ENCODE measurements around the gene PARP8.

The PARP8 gene

DNA sequence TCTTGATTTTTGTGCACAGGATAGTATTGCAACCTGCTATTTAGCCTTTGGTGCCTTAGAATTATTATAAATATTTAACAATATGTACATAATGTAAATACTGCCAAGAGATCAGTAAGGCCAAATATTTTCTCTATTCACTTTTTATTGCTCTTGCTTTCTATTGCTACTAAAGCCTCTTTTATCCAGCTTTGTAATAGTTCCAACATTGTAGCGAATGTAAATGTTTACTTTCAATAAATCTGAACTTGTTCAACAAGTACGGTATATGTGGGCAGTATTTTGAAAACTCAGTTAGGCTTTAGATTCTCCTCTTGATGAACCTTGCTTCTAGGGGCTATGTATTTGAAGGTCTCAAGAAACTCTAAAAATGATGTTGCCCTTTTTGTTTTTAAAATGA, 179.8 kb downstream of the PARP8 start:
- no peak for DNase-seq (ENCODE audit: low read depth in 2 of 2)

DNA sequence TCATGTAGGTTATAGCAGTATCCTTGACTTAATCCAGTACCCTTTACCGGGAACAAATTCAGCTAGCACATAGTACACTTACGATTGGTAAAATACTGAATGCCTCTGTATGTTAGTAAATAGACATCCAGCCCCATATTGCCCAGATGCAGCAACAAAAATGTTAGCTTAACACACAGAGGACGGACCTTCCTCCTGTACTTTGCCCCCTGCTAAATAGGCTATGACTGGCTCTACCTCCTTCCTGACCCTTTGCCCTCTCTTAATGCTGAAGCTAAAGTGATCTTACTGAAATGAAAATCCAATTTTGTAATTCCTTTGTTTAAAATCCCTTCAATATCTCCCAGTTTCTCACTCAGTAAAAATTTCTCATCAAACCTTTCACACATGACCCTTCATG, 183.1 kb downstream of the PARP8 start:
- DNase-seq (ENCODE audit: low read depth in 2 of 2): no peak

DNA sequence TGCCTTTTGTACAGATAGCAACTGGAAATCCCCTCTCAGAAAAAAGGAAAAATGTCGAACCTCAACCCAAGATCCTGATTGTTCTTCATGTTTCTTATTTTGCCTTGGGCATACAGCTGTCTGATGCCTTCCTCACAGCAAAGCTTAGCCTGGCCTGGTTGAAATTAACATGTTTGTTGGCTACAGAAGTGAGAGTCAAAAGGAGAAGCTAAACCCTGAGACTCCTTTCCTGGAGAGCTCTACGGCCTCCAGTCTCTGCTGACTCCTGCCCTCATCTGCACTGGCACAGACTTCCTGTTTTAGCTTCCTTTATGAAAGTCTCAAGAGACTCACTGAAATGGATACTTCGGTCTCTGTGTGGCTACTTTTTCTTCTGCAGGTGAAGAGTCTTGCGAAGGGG, 186.7 kb downstream of the PARP8 start:
- DNase-seq (ENCODE audit: low read depth in 2 of 2): no peak

DNA sequence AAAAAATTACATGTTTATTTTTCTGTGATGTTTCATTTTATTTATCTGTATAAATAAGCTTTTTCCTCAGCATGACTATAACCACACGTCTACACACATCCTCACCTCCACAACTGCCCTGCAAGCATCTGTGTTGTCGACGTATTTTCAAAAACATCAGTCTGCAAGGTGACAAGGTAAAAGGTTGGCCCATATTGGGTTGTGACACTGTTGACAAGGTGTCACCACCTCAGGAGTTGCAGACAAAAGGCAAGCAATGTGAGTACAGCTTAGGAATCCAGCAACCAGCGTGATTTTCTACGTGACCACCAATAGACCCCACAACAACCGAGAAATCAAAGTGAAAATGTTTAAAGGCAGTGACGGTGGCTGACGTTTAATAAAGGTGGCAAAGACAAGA, 187.6 kb downstream of the PARP8 start:
- DNase-seq (ENCODE audit: low read depth in 2 of 2): no peak

DNA sequence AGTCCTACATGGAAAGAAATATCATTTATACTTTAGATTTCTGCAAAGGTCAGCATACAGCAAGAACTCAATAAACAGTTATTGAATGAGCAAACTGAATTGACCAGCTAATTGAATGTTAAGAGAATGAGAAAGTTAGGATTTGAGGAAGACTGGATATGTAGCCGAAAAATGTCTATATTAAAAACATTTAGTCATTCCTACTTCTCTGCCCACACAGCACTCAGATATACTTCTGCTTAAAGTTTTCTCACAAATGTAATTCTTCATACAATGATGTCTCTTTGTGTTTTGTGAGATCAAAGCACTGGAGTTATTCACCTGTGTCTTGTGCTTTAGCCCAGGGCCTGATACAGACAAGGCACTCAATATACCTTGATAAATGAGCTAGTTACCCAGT, 188.6 kb downstream of the PARP8 start:
- DNase-seq (ENCODE audit: low read depth in 2 of 2): no peak

DNA sequence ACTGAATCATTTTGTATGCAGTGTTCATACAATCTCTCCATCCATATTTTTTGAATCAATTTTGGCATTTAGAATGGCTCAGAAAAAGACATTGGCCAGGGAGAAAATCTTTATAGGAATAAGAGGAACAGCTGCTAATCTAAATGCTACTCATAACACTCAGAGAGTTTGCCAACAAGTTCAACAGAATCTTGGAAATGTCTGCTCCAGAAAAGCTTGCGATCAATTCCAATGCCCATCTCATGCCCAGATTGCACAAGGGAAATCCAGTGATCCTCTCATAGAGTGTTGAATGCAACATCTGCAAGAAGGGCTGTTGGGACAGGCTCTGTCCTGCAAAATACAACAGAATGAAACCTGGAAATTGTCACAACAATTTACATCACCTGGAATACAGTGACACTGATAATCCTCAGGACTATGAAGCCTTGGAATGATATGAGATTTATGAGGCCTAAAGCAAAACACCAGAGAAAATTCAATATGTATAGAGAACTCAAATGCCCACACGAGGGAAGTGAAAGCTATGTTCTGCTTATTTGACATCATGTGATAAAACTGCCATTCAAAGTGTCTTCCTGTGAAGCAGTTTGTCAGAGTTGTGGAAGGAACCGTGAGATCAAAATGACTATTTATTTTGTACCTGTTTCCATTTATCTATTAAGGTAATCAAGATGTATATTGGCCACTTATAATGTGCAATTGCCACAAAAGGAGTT, 190.1 kb downstream of the PARP8 start:
- no peak for DNase-seq (ENCODE audit: low read depth in 2 of 2)

DNA sequence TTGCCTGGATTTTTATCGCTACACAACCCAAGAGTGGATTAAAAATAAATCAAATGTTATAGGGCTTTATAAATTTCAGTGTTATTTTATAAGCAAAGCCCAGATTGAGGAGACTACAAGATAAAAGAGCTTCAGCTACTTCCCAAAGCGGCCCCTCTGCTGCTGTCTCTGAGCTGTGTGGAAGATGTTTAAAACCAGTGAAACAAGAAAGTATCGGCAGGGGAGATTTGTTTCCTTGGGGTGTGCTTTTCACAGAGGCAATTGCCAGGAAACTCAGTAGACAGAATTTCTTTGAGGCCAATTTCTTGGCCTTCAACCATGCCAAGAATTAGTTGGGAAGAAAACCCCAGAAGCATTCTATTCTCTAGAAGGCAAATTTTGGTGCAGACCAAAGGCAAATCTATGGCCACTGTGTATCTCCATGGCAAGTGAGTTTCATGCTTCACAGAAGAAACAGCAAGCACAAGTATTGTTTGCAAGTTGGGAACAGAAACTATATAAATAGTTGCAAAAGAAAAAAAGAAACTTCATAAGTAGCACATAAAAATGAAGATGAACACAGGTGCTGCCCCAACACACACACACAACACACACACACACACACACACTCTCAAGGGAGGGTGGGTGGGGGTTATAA, 197.2 kb downstream of the PARP8 start:
- DNase-seq (ENCODE audit: low read depth in 2 of 2): no peak

DNA sequence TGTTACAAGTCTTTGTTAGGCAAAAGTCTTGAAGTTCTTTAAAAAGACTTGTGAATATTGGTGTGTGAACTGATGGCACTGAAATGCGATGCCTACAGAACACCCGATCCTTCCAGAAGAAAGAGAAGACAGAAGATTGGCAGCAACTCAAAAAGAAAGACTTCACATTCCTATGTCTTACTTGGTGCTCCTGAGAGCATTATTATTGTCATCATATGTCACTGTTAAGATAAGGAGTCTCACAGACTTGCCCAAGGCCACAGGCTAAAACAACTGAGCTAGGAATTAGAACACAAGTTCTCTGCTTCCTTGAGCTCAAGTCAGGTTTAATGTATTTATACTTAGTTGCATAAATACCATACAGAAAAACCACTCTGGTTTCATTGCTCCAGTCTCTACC, 198.0 kb downstream of the PARP8 start:
- DNase-seq (ENCODE audit: low read depth in 2 of 2): no peak

DNA sequence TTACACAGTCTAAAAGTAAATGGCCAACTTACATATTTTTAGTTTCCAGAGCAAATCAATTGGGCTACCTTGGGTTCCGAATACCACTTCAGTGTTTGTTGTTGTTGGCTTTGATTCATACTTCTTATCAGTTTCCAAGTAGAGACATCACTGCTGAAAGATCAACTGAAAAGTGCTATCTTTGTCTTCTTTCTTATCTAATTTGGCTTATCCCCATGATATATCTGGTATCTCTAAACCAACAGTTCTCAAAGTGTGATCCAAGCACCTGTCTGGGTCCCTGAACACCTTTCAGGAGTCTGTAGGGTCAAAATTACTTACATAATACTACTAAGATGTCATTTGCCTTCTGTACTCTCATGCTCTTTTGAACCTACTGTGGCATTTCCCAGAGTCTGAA, 200.0 kb downstream of the PARP8 start:
- no peak for DNase-seq (ENCODE audit: low read depth in 2 of 2)

DNA sequence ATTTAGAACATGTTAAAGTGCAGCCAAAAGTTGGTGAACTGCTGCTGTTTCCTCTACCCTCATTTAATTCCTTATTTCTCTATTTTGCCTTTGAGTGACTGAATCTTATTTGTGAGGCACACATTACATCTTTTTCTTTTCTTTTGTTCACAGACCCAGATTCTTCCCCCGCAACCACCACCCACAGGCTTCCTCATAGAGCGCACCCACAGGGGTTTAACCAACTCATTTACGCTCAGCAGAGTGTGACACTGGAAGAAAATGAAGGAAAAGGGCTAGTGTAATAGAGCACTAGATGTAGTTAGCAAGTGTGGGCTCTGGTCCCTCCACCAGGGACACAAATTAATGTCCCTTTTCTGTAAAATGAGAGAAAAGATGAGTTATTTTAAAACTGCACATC, 200.7 kb downstream of the PARP8 start:
- DNase-seq (ENCODE audit: low read depth in 2 of 2): no peak

DNA sequence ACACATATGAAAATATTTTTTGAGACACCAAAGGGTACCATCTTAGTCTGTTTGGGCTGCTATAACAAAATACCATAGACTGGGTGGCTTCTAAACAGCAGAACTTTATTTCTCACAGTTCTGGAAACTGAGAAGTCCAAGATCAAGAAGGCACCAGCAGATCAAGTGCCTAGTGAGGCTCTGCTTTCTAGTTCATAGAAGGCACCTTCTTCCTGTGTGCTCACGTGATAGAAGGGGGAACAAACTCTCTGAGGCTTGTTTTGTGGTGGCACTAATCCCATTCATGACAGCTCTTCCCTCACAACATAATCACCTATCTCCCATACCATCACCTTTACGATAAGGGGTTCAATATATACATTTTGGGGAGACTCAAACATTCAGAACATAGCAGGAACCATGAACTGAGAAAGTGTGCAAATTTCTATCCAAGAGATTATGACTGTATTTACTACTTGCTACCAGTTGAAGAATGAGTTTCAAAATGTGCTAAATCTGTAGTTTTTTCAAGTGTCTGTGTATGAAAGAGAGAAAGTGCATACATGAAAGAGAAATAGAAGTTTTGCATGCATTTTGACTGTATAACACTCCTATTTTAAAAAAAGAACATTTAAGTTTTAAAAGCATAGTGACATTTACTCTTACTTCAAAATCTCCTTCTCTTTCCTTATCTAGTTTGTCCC, 207.3 kb downstream of the PARP8 start:
- DNase-seq (ENCODE audit: low read depth in 2 of 2): no peak

DNA sequence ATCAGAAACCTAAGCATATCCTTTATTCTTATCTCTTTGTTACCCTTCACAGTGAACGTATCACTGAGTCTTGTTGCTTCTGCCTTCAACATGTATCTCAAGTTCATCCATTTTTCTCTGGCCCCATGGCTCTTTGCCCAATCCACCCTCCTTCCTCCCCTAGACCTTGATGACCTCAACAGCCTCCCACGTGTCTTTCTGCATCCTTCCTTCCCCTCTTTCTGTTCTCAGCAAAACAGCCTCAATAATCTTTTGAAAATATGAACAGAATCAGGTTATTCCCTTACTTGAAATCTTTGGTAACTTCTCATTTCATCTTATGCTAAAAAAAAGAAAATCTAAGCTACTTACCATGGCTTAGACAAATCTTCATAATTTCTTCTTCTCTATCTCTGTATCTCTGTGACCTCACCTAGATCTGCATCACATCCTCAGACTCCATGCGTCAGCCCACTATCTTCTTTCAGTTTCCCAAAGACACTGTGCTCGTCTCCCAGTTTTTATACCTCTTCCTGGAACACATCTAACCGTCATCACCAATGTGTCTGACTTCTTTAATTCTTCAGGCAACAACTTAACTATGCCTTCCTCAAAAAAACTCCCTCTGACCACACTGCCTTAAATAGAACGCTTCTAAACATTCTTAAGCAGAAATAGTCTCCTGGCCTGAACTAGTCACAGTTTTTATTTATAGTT, 208.0 kb downstream of the PARP8 start:
- no peak for DNase-seq (ENCODE audit: low read depth in 2 of 2)

DNA sequence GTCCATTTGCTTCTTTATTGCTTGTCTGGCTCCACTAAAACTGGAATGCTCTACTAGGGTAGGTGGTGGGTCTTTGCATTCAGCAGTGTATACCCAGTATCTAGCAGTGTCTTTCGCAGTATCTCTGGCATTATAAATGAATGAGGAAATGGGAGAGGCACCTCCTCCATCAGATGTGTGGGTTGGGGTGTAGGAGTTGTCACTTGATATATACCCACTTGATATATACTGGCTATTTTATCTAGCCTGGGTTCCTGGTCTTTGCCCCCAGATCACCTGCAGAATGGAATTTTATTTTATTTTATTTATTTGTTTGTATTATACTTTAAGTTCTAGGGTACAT, 208.5 kb downstream of the PARP8 start:
- no peak for DNase-seq (ENCODE audit: low read depth in 2 of 2)

DNA sequence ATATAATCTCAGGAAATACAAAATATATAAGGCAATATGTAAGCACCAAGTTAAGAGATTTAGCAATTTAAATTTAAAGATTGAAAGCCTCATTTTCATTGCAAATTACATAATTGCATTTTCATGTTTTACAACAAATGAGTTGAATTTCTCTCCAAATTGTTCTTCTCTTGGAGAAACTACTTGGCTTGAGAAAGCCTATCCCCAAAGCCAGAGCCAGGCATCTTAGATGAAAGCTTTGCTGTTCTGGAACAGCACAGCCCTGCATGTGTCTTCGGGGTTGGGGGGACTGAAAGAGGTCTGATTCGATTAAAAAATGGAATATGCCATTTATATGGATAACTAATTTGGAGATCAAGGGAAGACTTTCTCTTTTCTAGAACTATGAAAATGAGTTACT, 212.0 kb downstream of the PARP8 start:
- DNase-seq (ENCODE audit: low read depth in 2 of 2): no peak

DNA sequence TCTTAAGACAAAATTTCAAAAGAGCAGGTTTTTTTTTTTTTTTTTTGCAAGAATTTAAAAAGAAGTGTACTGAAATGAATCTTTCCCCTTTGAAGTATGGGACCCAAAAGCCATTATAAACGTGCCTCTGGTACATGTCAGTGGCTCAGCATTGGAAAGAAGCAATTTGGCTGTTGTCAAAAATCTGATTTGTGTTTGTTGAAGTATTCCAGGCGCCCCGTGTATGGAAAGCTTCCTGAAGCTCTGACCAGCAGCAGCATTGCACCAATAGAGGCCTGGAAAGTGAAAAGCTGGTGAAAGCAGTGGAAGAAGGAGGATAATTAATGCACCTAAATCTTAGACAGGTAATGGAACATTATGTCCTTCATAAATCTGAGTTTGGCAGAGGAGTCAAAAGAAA, 215.0 kb downstream of the PARP8 start:
- DNase-seq (ENCODE audit: low read depth in 2 of 2): no peak

DNA sequence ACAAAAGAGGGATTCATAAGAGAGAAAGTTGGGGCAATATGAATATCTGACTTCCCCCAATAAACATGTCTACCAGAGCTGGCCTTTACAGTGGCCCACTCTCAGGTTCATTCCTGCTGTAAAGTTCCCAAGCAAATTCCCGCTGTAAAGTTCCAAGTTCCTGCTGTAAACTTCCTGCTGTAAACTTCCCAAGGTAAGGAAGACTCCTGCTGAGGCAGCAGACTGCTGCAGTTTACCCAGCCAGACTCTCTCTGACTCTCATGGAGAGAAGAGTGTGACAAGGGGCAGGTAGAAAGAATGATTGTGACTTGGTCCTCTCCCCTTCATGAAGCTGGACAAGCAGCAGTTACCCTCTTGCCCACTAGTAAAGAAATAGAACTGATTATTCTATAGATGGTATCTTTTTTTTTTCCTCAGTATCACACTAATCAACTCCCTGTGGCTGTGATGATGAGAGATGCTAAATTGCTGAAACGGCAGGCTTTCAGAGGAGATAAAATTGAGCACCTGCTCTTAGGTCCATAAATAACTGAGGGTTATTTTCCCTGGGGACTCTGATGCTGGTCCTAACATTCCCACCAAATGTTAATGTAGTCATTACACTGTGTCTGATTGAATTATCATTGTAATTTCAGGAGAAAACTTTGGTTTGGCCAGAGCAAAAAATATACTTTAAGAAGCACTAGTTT, 220.4 kb downstream of the PARP8 start:
- no peak for DNase-seq (ENCODE audit: low read depth in 2 of 2)

DNA sequence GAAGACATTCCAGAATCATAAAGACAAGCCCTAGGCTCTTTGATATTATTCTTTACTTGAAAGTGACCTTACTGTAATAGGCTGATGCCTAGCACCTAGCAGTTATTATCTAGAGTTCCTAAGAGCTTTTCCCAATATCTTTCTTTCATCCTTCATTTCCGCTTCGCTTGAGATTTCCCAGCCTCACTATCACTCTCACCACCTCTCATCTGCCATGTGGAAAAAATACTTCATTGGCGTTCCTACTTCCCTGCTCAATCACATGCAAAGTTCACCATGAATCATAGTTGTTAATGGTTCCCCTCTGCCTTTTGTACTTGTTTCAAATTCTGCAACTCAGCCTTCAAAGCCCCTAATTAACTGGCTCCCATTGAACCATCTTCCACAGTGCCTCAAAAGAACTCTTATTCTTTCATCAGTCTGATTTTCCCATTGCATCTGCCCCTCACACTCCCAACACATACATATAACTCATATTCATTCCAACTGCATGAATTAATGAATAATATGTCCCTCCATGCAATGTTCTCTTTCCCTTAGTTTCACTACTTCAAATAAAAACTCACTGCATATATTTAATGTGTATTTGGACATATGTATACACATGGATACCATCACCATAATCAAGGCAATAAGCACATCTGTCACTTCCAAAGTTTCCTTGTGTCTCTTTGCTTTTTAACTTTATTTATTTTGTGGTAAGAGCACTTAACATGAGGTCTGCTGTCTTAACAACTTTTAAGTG, 221.6 kb downstream of the PARP8 start:
- no peak for DNase-seq (ENCODE audit: low read depth in 2 of 2)

DNA sequence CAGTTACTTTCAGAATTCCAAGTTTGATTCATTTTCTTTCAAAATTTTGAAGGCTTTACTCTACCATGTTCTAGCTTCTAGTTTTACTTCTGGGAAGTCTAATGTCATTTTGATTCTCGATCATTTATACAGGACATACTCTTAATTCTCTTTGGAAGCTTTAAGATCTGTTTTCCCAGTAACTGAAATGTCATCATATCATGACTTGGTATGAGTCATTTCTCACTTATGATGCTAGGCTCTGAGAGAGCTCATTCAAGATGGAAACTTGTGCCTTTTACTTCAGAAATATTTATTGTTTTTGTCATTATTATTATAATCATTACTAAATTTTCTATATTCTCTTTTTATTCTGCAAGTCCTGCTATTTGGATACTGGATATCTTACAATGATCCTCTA, 222.3 kb downstream of the PARP8 start:
- no peak for DNase-seq (ENCODE audit: low read depth in 2 of 2)

DNA sequence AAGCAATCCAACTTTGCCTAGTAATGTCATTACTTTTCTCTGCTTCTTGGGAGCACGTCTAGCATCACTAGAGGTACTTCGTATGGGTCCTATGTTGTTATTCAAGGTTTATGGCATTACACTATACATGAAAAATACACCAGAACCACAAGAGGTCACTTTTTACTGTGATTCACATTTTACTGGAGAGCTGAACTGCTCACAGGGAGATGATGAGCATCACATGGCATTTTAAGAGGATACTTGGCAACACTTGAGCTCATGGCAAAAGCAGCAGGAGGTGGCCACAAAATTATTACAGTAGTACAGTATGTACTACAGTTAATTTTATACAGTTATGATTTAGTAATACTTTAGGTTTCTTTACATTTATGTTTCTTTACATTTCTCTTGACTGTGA, 223.4 kb downstream of the PARP8 start:
- DNase-seq (ENCODE audit: low read depth in 2 of 2): no peak
